GM18511 (cell line): ENCODE results near the gene MYL3.
A peak's percentile ranks its signal among the peaks of the same experiment; 100 is the strongest.
"Not testable (repeated sequence)": the region's sequence is repeated elsewhere in the genome, so short reads cannot be mapped to it uniquely, and the experiment has no call there.

Experiments
- ATAC-seq: cut with Tn5 transposase; IDR thresholded peaks from one replicate; pipeline ENCODE4 v1.9.1; 2021; ENCODE audit warnings: mild to moderate bottlenecking, moderate library complexity; ENCODE audit not compliant: unreplicated experiment

Gene MYL3

GRCh38 chr3:46863261-46863782, at the start of gene MYL3:
MYL3 (minus strand) TSS chr3:46863444; CDS start chr3:46863390, 54 bp downstream.
- no peak for ATAC-seq

DNA sequence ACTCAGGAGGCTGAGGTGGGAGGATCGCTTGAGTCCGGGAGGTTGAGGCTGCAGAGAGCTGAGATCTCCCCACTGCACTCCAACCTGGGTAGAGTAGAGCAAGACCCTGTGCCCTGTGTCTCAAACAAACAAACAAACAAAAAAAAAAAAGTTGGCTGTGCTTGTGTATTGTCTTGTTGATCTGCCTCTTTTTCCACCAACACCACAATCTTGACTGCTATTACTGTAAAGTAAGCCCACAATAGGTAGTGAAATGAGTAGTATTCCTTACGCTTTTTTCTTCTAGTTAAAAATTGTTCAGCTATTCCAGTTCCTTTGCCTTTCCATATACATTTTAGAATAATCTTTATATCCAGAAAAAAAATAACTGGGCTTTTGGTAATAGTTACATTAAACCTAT, 49.7 kb upstream of the MYL3 start:
- no peak for ATAC-seq

DNA sequence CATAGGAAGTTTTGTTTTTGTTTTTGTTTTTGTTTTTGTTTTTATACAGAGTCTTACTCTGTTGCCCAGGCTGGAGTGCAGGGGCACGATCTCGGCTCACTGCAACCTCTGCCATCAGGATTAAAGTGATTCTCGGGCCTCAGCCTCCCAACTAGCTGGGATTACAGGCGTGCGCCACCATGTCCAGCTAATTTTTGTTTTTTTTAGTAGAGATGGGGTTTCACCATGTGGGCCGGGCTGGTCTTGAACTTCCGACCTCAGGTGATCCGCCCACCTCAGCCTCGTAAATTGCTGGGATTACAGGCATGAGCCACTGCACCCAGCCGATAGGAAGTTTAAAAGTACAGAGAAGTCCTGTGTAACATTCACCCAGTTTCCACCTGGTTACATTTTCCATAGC, 47.7 kb upstream of the MYL3 start:
- ATAC-seq, result not testable (repeated sequence)

DNA sequence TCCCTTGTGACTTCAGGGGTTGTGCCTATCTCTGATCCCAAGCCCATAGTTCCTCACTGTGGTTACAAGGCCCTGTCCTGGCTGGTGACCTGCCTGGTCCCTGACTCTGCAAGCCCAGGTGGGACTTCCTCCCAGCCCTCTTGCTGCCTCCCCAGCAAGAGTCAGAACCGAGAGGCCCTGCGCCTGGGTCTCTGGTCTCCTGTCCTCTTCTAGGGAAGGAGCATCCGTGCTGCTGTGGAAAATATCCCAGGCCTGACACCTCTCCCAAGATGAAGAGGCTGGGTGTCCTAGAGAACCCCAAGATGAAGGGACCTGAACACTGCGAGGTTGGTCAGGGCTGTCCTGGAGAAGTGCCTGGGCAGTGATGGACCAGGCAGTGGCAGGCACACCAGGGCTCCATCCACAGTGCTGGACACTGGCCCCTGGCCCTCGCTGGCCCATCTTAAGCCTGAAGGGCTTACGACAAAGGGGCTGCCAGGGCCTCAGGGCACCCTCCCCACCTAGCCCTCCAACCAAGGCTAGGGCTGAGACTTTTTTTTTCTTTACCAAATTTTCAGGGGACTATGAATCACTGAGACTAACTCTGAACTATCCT, 47.0 kb upstream of the MYL3 start:
- no peak for ATAC-seq

GRCh38 chr3:46909535-46910161, 46.4 kb upstream of the MYL3 start:
- peak; percentile 77 for ATAC-seq

DNA sequence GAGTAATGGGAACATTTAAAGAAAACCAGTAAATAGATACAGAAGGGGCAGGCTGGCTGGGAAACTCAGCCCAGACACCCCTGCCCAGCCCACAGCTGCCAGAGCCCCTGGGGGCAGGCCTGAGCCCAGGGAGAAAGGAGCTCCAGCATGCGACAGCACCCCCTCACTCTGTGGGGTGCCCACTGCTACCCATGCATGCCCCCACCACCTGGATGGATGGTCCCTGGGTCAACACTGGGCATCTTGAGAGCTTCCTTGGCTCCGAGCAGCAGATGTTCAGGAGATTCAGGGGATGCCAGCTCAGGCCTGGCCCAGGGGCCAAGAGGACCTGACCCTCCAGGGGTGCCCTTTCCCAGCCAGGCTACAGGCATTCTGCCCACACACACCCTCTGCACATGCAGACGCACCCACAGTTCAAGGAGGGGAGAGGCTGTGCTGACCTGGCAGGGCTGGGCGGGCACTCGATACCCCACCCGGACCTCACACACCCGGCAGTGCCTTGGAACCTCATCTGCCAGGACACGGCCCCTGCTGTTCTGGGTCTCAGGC, 45.8 kb upstream of the MYL3 start:
- no peak for ATAC-seq

DNA sequence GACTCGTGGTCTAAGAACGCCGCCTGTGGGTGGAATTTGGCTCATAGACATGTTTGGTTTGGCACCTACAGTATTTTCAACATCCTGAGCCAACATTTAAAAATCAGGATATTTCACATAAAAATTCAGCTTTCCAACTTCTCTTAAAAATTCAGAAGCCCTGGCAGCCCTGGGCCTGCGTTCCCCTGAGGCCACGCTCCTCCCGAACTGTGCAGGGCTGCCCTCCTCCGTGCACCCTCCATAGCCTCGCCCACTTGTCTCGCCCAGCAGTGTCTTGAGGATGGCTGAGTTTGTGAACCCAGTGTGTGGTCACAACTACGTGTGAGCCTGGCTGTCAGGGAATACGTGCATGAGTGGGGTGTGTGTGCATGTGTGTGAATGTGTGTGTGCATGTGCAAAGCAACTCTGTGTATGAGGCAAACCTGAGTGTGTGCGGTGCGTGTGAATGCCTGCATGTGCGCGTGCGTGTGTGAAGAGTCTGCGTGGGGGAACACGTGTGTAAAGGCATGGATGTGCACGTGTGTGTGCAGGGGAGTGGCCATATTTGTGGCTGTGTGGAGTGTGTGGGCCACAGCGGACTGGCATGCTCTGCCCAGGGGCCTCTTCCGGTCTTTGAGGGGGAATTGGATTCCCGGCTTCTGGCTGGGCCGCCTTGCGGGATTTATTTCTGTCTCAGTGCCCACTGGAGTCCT, 45.2 kb upstream of the MYL3 start:
- no peak for ATAC-seq

DNA sequence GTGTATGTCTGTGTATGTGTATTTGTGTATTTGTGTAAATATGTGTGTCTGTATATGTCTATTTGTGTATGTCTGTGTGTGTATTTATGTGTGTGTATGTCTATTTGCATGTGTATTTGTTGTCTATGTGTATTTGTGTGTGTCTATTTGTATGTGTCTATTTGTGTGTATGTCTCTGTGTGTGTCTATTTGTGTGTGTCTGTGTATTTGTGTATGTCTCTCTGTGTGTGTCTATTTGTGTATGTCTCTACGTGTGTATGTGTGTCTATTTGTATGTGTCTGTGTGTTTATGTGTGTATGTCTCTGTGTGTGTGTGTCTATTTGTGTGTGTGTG, 44.7 kb upstream of the MYL3 start:
- no peak for ATAC-seq

- ATAC-seq, result no peak
These were observed 44.0 kb upstream of the MYL3 start for GRCh38 chr3:46907271-46907670.

GRCh38 chr3:46906471-46907058, 43.3 kb upstream of the MYL3 start:
- no peak for ATAC-seq

DNA sequence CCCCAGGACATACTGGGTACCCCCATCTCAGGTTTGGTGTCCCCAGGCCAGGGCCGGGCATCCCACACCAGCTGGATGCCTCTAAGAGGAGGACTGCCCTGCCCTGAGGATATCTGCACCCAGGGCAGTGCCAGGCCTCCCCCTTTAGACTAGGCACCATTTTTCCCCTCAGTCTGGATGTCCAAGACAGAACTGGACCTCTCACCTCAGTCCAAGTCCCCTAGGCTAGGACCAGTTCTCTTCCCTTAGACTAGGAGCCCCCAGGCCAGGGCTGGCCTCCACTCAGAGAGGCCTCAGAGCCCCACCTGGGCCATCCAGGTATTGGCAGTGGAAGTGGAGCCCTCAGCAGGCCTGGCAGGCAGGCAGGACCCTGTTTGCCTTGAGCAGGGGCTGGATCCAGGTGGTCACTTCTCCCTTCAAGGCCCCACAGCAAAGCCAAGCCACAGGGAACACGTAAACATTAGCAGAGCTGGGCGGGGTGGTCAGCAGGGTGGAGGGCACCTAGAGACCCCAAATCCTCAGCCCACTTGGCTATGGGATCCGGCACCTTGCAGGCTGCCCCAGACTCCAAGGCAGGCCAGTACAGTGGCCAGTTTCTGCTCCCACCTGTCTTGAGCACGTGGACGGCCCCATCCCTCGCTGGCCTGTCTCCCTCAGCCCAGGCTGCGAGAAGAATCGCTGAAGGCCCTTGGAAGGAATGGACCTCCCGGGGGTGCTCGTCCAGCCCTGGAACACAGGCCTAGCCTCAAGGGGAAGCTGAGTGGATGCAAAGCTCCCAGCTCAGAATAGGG, 42.6 kb upstream of the MYL3 start:
- ATAC-seq, result no peak

- no peak for ATAC-seq
These were observed 41.9 kb upstream of the MYL3 start for GRCh38 chr3:46905213-46905560.

- no peak for ATAC-seq
These were observed 41.3 kb upstream of the MYL3 start for GRCh38 chr3:46904303-46905212.

- ATAC-seq, result no peak
These were observed 40.4 kb upstream of the MYL3 start for GRCh38 chr3:46903341-46904302.

DNA sequence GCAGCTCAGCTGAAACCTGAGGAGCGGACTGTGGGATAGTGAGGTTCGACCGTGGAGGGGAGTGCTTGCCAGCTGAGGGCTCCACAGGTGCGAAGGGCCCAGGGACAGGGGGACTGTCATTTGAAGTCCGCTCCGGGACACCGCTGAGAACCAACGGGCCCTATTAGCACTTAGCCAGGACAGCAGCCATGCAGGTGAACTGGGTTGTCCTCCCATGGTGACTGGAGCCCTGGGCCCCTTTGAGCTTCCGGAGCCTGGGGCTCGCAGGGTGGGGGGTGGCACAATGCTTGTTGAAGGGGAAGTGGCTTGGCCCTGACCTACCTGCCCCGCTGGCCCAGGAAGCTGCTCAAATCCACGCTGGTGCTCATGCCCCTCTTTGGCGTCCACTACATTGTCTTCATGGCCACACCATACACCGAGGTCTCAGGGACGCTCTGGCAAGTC, 39.0 kb upstream of the MYL3 start:
- no peak for ATAC-seq

DNA sequence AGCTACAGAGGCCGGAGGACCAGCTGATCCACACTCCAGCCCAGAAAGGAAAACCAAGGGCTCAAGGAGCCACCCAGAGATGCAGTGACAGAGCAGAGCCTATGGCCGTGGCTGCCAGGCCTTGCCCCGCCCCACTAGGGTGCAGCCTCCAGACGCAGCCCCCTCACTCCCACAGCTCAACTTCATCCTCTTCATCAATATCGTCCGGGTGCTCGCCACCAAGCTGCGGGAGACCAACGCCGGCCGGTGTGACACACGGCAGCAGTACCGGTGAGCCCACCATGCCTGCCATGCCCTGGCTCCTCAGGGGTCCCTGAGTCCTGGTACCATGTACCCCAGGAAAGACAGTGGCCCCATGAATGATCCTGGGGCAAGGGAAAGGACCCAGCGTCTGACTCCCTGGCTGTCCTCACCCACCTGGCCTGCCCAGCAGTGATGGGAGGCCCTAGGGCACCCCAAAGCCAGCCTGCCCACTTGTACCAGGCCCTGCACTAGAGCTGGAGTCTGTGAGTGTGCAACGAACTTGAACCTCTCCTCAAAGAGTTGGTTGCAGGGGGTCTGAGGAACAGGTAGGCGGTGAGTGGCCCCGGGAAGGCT, 38.4 kb upstream of the MYL3 start:
- ATAC-seq, result no peak

- ATAC-seq, result no peak
These were observed 37.8 kb upstream of the MYL3 start for GRCh38 chr3:46901061-46901460.

GRCh38 chr3:46900356-46900755, 37.1 kb upstream of the MYL3 start:
- ATAC-seq, result no peak

DNA sequence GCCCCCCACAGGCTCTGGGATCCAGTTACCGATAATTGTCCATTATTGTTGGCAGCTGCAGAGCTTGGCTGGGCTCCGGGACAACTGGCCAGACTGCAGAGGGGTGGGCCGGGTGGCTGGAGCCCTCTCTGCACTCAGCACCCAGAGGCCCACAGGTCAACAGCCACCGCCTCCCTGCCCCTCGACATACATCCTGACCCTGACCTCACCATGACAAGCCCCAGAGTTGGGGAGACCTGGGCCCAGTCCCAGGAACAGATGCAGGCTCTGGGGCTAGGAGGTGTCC, 36.7 kb upstream of the MYL3 start:
- no peak for ATAC-seq
